Middle frontal gyrus (tissue), 1 donor: ENCODE results near the gene AIP.
"Not testable (repeated sequence)": the region's sequence is repeated elsewhere in the genome, so short reads cannot be mapped to it uniquely, and the experiment has no call there.

Source experiments
- DNase-seq: peaks from one replicate; pipeline ENCODE4 v3.0.0-alpha.2; 2015; ENCODE audit warnings: low spot score; ENCODE audit errors: extremely low spot score

The AIP gene

GRCh38 chr11:67448220-67448609 is 34.6 kb upstream of the AIP start:
- DNase-seq = no peak

GRCh38 chr11:67449116-67449844 is 33.5 kb upstream of the AIP start:
- DNase-seq = no peak

- no peak for DNase-seq
Observed at GRCh38 chr11:67450796-67451657, 31.8 kb upstream of the AIP start.

- DNase-seq = no peak
Observed at GRCh38 chr11:67451658-67451976, 31.2 kb upstream of the AIP start.

GRCh38 chr11:67452141-67452952 is 30.5 kb upstream of the AIP start, which contains the start of gene GPR152:
GPR152 (minus strand) TSS chr11:67452729; CDS start chr11:67452724, 5 bp downstream.
- DNase-seq = no peak

GRCh38 chr11:67453816-67454732 is 28.8 kb upstream of the AIP start:
- no peak for DNase-seq

GRCh38 chr11:67455054-67455453 is 27.8 kb upstream of the AIP start, which contains the start of gene CABP4:
CABP4 (plus strand) TSS chr11:67455354; CDS start chr11:67455424, 70 bp downstream.
- no peak for DNase-seq

GRCh38 chr11:67456068-67456705 is 26.6 kb upstream of the AIP start:
- DNase-seq = no peak

- DNase-seq = no peak
Observed at GRCh38 chr11:67457453-67457852, 25.4 kb upstream of the AIP start.

- no peak for DNase-seq
Observed at GRCh38 chr11:67458266-67458665, 24.6 kb upstream of the AIP start.

GRCh38 chr11:67463186-67463585 is 19.6 kb upstream of the AIP start:
- no peak for DNase-seq

- no peak for DNase-seq
Observed at GRCh38 chr11:67463680-67464410, 19.0 kb upstream of the AIP start.

- no peak for DNase-seq
Observed at GRCh38 chr11:67464411-67465188, 18.2 kb upstream of the AIP start.

- DNase-seq = no peak
Observed at GRCh38 chr11:67465189-67465510, 17.7 kb upstream of the AIP start.

- DNase-seq = not testable (repeated sequence)
Observed at GRCh38 chr11:67465530-67465929, 17.3 kb upstream of the AIP start.

- no peak for DNase-seq
Observed at GRCh38 chr11:67466367-67466766, 16.5 kb upstream of the AIP start.

GRCh38 chr11:67466962-67467771 is 15.7 kb upstream of the AIP start:
- DNase-seq = no peak

- peak; percentile 7 for DNase-seq
Observed at GRCh38 chr11:67468056-67468455, 14.8 kb upstream of the AIP start.
